Gastroesophageal sphincter (tissue), 4 donors: ENCODE measurements around the gene LPP. TPM values are rescaled to one million over a fixed set of nuclear protein-coding genes. Genes with fewer than 3 reads are reported as not detected.

Experiments used
- ATAC-seq: fragments of 150-250 bp; one replicate; pipeline ENCODE4 v1.9.1; 2016; ENCODE audit warnings: mild to moderate bottlenecking, moderate library complexity
- H3K27ac ChIP-seq, 4 donors: fragments of 200-600 bp; sonication (generic) in 3 of 4; 1 replicate in 3 of 4; 2 replicates in 1 of 4; pipeline ENCODE4 v1.5.1; 2016 to 2019
- H3K27me3 ChIP-seq: fragments of 200-600 bp; sonication (generic); one replicate; pipeline ENCODE4 v1.5.1; 2019
- H3K36me3 ChIP-seq, 2 donors: fragments of 200-600 bp; sonication (generic); one replicate each; pipeline ENCODE4 v1.5.1; 2019; ENCODE audit warnings: control low read depth in 1 of 2
- H3K4me1 ChIP-seq, 3 donors: fragments of 200-600 bp; sonication (generic); 1 replicate in 2 of 3; 2 replicates in 1 of 3; pipeline ENCODE4 v1.5.1; 2016 to 2019; ENCODE audit warnings: control low read depth in 2 of 3
- H3K4me3 ChIP-seq, 2 donors: fragments of 200-600 bp; sonication (generic); one replicate each; pipeline ENCODE4 v1.5.1; 2019; ENCODE audit warnings: mild to moderate bottlenecking in 1 of 2, moderate library complexity in 1 of 2
- H3K9me3 ChIP-seq, 3 donors: fragments of 200-600 bp; sonication (generic); one replicate each; pipeline ENCODE4 v1.5.1; 2017 to 2019; ENCODE audit warnings: control low read depth in 2 of 3
- CTCF ChIP-seq, 4 experiments: fragments of 200-600 bp in 2 of 4; fragments of 450-650 bp in 2 of 4; sonication (generic) in 1 of 4; IDR thresholded peaks; one replicate each; pipeline ENCODE4 v1.5.1; 2017 to 2019; ENCODE audit warnings: antibody characterized with exemption in 4 of 4, mild to moderate bottlenecking in 2 of 4, moderate library complexity in 2 of 4
- EP300 ChIP-seq: sonication (generic); formaldehyde crosslinking; IDR thresholded peaks from one replicate; pipeline ENCODE4 v1.6.1; 2017; ENCODE audit warnings: antibody characterized with exemption, mild to moderate bottlenecking
- POLR2A ChIP-seq, 2 donors: fragments of 450-650 bp; IDR thresholded peaks; one replicate each; pipeline ENCODE4 v1.6.1; 2017; ENCODE audit warnings: antibody characterized with exemption in 2 of 2, mild to moderate bottlenecking in 2 of 2, moderate library complexity in 1 of 2
- POLR2AphosphoS5 ChIP-seq: sonication (generic); formaldehyde crosslinking; IDR thresholded peaks from one replicate; pipeline ENCODE4 v1.6.1; 2017; ENCODE audit warnings: antibody characterized with exemption
- WGBS, 2 donors: methylation state at CpG; one replicate each; pipeline ENCODE4 v1.1.5; 2018; ENCODE audit warnings: low coverage in 1 of 2; 5-methylcytosine and 5-hydroxymethylcytosine counted together
- total RNA-seq, 4 donors: library from RNA; depleted of rRNA; stranded (reverse); fragments of >200 nt; gene quantifications; one replicate each; pipeline ENCODE4 v1.1.0, GENCODE V29; 2016

Gene LPP
- total RNA-seq, 4 donors from 2014 or later, result 1,243 to 2,297 (median 2,164) TPM

DNA sequence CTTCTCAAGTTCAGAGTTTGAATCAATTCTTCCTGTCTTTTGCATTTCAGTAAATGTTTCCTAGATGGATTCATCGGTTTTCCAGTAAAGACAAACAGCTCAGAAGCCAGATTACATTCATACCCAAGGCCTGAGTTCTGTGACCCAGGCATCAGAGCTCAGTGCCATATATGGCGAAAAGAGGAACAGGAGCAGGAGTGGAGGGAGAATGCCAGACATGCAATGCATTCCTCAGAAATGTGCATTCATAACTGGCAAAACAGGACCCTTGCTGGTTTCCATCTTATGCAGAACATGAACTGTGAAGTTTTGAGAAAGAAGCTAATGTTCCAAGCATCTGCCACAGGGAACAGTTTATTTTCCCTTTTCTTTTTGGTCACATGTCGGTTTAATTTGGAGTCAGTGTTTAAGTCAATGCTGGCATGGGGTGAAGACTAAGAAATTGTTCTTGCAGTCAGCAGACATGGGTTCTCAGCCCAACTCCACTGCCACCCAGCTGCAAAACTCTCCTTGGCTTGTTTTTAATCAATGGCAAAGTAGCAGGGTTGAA lies 116.5 kb downstream of the LPP start:
- Histone ChIP-seq H3K4me1 (peaks cover 38 to 99% (median 69%) of the 10 kb centered on the region in 3 donors), H3K4me3 (no peak overlapping the region), H3K27me3 (no peaks in the 10 kb centered on the region), H3K36me3 (no peaks in the 10 kb centered on the region), H3K27ac (peak overlapping the region; percentile 93 to 100 (median 96)), H3K9me3 (no peaks in the 10 kb centered on the region)
- peak; percentile 97 for TF ChIP-seq POLR2AphosphoS5
- peak in 2 of 4 experiments; percentile 3 to 54 for TF ChIP-seq CTCF (IDR thresholded peaks at IDR 0.05)
- no peak for TF ChIP-seq POLR2A (IDR thresholded peaks at IDR 0.05)
- TF ChIP-seq EP300, result peak; percentile 73
- ATAC-seq, result peak; percentile 66
- 13 to 24% methylated on average over 3 of the region's 3 CpGs for WGBS, 2 donors

- TF ChIP-seq CTCF (IDR thresholded peaks at IDR 0.05) (no peak), POLR2AphosphoS5 (no peak), POLR2A (IDR thresholded peaks at IDR 0.05) (no peak), EP300 (no peak)
- H3K4me3 ChIP-seq, result no peak overlapping the region
- H3K36me3 ChIP-seq, result peaks cover 0 to 6% of the 10 kb centered on the region in 2 donors
- 29 to 61% methylated on average over 2 to 5 of the region's 5 CpGs for WGBS, 2 donors
- peaks cover 34 to 100% (median 64%) of the 10 kb centered on the region in 3 donors for H3K4me1 ChIP-seq
- peak overlapping the region; percentile 93 to 100 (median 96) for H3K27ac ChIP-seq
- ATAC-seq, result no peak
- no peaks in the 10 kb centered on the region for H3K27me3 ChIP-seq
- no peaks in the 10 kb centered on the region for H3K9me3 ChIP-seq
Measured at GRCh38 chr3:188271226-188271914, 117.4 kb downstream of the LPP start.

- Histone ChIP-seq H3K9me3 (no peaks in the 10 kb centered on the region), H3K27ac (peak overlapping the region; percentile 93 to 100 (median 96)), H3K4me1 (peaks cover 29 to 100% (median 59%) of the 10 kb centered on the region in 3 donors), H3K36me3 (peaks cover 0 to 15% of the 10 kb centered on the region in 2 donors), H3K27me3 (no peaks in the 10 kb centered on the region), H3K4me3 (no peak overlapping the region)
- 40 to 50% methylated on average over 9 to 12 of the region's 12 CpGs for WGBS, 2 donors
- TF ChIP-seq CTCF (IDR thresholded peaks at IDR 0.05) (no peak), POLR2AphosphoS5 (peak; percentile 61)
- ATAC-seq, result peak; percentile 18
Measured at GRCh38 chr3:188272481-188273372, 118.8 kb downstream of the LPP start.

DNA sequence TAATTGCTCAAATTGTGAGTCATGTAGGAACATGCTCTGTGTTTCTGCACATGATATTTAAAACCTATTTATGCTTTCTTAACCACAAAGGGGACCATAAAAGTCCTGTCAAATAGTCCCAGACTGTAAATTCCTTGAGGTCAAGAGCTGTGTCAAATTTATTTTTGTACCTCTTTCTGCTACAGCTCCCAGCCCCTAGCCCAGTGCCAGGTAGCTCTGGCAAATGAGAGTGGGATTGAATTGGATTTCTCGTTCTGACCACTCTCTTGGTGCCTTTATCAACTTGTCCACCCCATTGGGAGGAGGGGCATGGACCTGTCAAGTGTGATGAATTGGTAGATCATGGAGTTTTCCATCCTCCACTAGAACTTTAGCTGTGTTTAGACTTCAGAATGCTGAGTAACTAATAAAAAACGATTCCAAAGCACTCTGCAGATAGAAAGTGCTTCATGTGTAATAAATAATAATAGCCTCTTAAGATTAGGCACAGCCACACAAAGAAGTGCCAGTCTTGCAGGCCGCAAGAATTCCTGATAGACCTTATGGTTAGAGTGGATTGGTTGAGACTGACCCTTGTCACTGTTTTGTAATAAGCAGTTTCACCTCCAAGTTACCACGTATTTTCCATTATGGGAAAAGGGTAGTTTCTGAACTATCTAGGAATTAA lies 120.4 kb downstream of the LPP start:
- H3K4me3 ChIP-seq, result no peak overlapping the region
- peaks cover 0 to 21% of the 10 kb centered on the region in 2 donors for H3K36me3 ChIP-seq
- ATAC-seq, result no peak
- 35 to 74% methylated on average over 2 to 4 of the region's 4 CpGs for WGBS, 2 donors
- no peaks in the 10 kb centered on the region for H3K27me3 ChIP-seq
- no peaks in the 10 kb centered on the region for H3K9me3 ChIP-seq
- TF ChIP-seq CTCF (IDR thresholded peaks at IDR 0.05) (no peak), POLR2AphosphoS5 (peak; percentile 48)
- peak overlapping the region; percentile 83 to 100 (median 94) for H3K27ac ChIP-seq
- peaks cover 23 to 100% (median 52%) of the 10 kb centered on the region in 3 donors for H3K4me1 ChIP-seq
